Gastrocnemius medialis (tissue), 4 donors: ENCODE measurements around the gene HPCAL1.

Experiments used
- POLR2A ChIP-seq, 2 donors: fragments of 450-650 bp; IDR thresholded peaks; one replicate each; pipeline ENCODE4 v1.6.1; 2017; ENCODE audit warnings: antibody characterized with exemption in 2 of 2, mild to moderate bottlenecking in 2 of 2, moderate library complexity in 2 of 2
- TF ChIP-seq, protein P1 (sequence below), 5 experiments: fragments of 450-650 bp in 3 of 5; fragments of 200-600 bp in 2 of 5; sonication (generic) in 2 of 5; IDR thresholded peaks in 4 of 5; conservative IDR thresholded peaks in 1 of 5; 1 replicate in 4 of 5; 2 replicates in 1 of 5; pipeline ENCODE4 v1.5.1; 2016 to 2019; ENCODE audit warnings: antibody characterized with exemption in 5 of 5, mild to moderate bottlenecking in 3 of 5, moderate library complexity in 3 of 5

- TF ChIP-seq, protein P1, sequence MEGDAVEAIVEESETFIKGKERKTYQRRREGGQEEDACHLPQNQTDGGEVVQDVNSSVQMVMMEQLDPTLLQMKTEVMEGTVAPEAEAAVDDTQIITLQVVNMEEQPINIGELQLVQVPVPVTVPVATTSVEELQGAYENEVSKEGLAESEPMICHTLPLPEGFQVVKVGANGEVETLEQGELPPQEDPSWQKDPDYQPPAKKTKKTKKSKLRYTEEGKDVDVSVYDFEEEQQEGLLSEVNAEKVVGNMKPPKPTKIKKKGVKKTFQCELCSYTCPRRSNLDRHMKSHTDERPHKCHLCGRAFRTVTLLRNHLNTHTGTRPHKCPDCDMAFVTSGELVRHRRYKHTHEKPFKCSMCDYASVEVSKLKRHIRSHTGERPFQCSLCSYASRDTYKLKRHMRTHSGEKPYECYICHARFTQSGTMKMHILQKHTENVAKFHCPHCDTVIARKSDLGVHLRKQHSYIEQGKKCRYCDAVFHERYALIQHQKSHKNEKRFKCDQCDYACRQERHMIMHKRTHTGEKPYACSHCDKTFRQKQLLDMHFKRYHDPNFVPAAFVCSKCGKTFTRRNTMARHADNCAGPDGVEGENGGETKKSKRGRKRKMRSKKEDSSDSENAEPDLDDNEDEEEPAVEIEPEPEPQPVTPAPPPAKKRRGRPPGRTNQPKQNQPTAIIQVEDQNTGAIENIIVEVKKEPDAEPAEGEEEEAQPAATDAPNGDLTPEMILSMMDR (IDR thresholded peaks at IDR 0.05 in 4 of 5, conservative IDR thresholded peaks at IDR 0.05 in 1 of 5) = no peak
- no peak for TF ChIP-seq POLR2A (IDR thresholded peaks at IDR 0.05)
These were observed 23.2 kb upstream of the HPCAL1 start for GRCh38 chr2:10279472-10279870.
